ENCODE results near the gene AFAP1L1. TPM values are rescaled to one million over a fixed set of nuclear protein-coding genes. Genes with fewer than 3 reads are reported as not detected.

AFAP1L1 gene
- total and polyA plus RNA-seq, 7 donors = 0.23 to 8.6 (median 5.6) TPM

DNA sequence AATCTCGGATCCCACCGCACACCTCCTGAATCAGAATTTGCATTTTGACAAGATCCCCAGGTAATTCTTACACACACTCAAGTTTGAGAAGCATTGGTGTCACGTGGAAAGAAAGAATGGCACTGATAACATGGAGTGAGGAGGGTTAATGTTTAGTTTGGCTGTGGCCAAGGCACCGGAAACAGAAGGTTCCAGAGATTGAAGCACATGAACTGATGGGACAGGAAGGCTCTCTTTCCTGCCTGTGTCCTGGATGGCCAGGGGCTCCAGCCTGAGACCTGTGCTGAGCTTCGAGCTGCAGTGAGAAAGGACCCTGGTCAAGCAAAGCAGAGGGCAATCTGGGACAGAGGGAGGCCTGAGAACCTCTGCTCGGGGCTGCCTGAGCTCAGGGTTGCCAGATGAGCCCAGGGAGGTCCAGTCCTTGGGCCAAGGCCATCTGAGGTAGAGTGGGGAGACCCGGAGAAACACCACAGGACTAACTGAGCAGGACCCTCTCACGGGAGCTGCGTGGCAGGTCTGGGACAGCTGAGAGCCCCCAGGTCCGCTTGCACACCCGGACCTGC, 27.3 kb downstream of the AFAP1L1 start:
- TF ChIP-seq POLR2AphosphoS5 (IDR thresholded peaks at IDR 0.05) (peak; percentile 30 to 47 (median 38)), POLR2A (IDR thresholded peaks at IDR 0.05) (no peak), EP300 (IDR thresholded peaks at IDR 0.05) (no peak)
- TF ChIP-seq, protein P1, sequence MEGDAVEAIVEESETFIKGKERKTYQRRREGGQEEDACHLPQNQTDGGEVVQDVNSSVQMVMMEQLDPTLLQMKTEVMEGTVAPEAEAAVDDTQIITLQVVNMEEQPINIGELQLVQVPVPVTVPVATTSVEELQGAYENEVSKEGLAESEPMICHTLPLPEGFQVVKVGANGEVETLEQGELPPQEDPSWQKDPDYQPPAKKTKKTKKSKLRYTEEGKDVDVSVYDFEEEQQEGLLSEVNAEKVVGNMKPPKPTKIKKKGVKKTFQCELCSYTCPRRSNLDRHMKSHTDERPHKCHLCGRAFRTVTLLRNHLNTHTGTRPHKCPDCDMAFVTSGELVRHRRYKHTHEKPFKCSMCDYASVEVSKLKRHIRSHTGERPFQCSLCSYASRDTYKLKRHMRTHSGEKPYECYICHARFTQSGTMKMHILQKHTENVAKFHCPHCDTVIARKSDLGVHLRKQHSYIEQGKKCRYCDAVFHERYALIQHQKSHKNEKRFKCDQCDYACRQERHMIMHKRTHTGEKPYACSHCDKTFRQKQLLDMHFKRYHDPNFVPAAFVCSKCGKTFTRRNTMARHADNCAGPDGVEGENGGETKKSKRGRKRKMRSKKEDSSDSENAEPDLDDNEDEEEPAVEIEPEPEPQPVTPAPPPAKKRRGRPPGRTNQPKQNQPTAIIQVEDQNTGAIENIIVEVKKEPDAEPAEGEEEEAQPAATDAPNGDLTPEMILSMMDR (IDR thresholded peaks at IDR 0.05) = no peak
- WGBS, 2 donors = 53 to 74% methylated on average over 11 of the region's 11 CpGs
- no peak for DNase-seq
- no peaks in the 10 kb centered on the region for H3K27me3 ChIP-seq
- no peaks in the 10 kb centered on the region for H3K4me1 ChIP-seq
- intact Hi-C loops (cut with DNase I) = no loop called here
- no peaks in the 10 kb centered on the region for H3K36me3 ChIP-seq
- H3K9me3 ChIP-seq = no peaks in the 10 kb centered on the region
- peak overlapping the region in 1 of 4 donors; percentile 49 for H3K27ac ChIP-seq
- no peak overlapping the region for H3K4me3 ChIP-seq

DNA sequence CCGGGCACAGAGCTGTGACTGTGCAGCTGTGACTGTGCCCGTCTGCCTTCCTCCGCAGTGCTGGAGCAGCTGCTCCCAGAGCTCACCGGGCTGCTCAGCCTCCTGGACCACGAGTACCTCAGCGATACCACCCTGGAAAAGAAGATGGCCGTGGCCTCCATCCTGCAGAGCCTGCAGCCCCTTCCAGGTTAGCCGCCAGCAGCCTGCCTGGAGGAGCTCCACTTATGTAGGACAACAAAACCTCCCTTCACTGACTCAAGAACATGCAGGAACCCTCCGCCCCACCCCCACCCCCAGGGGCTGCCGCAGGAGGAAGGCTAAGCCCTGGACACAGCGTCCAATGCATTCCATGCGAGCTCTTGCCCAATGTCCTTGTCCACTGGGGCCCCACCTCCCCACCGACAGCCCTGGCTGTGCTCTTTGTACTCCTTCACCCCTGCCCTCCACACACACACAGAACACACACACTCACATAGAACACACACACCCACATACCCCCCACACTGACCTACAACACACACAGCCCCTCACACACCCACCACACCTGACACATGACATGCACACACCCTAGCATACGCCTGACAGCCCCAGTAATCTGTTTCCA, 27.9 kb downstream of the AFAP1L1 start:
- TF ChIP-seq, protein P1 (IDR thresholded peaks at IDR 0.05) = no peak
- TF ChIP-seq EP300 (IDR thresholded peaks at IDR 0.05) = no peak
- TF ChIP-seq POLR2AphosphoS5 (IDR thresholded peaks at IDR 0.05) = no peak
- TF ChIP-seq POLR2A (IDR thresholded peaks at IDR 0.05) = no peak
- intact Hi-C loops (cut with DNase I) = no loop called here
- no peak for DNase-seq
- H3K36me3 ChIP-seq = no peaks in the 10 kb centered on the region
- H3K4me3 ChIP-seq = no peak overlapping the region
- H3K27me3 ChIP-seq = no peaks in the 10 kb centered on the region
- H3K27ac ChIP-seq = peak overlapping the region in 1 of 4 donors; percentile 49
- H3K4me1 ChIP-seq = no peaks in the 10 kb centered on the region
- 58 to 74% methylated on average over 14 of the region's 14 CpGs for WGBS, 2 donors
- no peaks in the 10 kb centered on the region for H3K9me3 ChIP-seq

DNA sequence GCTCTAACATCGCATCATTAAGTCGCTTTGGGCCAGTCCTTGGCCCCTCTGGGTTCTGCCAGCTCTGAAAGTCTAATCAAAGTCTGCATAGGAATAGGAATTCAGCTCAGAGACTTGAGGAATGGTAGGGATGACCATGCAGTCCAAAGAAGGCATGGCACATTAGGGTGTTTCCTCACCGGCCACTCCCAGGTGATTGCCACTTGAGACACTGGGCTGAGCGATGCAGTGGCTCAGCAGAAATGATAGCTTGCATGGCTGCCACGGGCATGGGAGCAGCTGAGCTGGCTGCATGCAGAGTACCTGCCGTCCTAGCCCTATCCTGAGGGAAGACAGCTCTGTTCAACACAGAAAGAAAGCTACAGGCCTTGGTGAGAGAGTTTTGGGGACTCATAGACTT, 28.8 kb downstream of the AFAP1L1 start:
- 77 to 91% methylated on average over 6 of the region's 6 CpGs for WGBS, 2 donors
- no peaks in the 10 kb centered on the region for H3K9me3 ChIP-seq
- no peak overlapping the region for H3K4me3 ChIP-seq
- no peaks in the 10 kb centered on the region for H3K4me1 ChIP-seq
- TF ChIP-seq, protein P1 (IDR thresholded peaks at IDR 0.05) = no peak
- TF ChIP-seq EP300 (IDR thresholded peaks at IDR 0.05) = no peak
- TF ChIP-seq POLR2A (IDR thresholded peaks at IDR 0.05) = no peak
- TF ChIP-seq POLR2AphosphoS5 (IDR thresholded peaks at IDR 0.05) = no peak
- intact Hi-C loops (cut with DNase I) = no loop called here
- no peak overlapping the region for H3K27ac ChIP-seq
- no peaks in the 10 kb centered on the region for H3K36me3 ChIP-seq
- H3K27me3 ChIP-seq = no peaks in the 10 kb centered on the region
- DNase-seq = no peak

DNA sequence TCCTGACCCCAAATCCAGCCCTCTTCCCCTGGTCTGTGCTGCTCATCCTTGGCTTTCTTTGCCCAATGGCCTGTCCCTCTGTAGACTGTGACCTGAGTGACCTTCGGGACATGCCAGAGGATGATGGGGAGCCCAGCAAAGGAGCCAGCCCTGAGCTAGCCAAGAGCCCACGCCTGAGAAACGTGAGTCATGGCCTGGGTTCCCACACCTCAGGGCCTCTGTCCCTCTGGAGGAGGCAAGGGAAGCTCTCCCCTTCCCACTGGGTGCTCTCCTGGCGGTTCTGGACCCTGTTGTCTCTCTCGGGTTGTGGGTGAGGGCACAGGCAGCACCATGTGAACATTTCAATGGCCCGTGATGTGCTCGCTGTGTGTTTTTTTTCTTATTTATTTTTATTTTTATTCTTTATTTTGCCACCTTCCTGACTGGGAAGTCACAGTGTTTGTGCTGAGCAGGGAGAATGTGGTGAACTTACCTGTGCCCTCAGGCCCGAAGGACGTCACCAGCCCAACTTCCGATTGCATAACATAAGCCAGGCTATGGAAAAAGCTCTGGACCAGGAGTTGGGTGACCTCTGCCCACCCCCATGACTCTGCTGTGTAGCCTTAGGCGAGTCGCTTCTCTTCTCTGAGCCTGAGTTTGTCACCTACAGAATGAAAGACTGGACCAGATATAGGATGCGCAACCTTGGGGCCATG, 29.5 kb downstream of the AFAP1L1 start:
- no peaks in the 10 kb centered on the region for H3K4me1 ChIP-seq
- no peaks in the 10 kb centered on the region for H3K36me3 ChIP-seq
- no peak for DNase-seq
- no peaks in the 10 kb centered on the region for H3K9me3 ChIP-seq
- intact Hi-C loops (cut with DNase I) = no loop called here
- 92 to 93% methylated on average over 13 of the region's 13 CpGs for WGBS, 2 donors
- TF ChIP-seq POLR2AphosphoS5 (IDR thresholded peaks at IDR 0.05) (no peak), POLR2A (IDR thresholded peaks at IDR 0.05) (no peak), EP300 (IDR thresholded peaks at IDR 0.05) (no peak)
- TF ChIP-seq, protein P1 (IDR thresholded peaks at IDR 0.05) = no peak
- no peak overlapping the region for H3K27ac ChIP-seq
- no peak overlapping the region for H3K4me3 ChIP-seq
- no peaks in the 10 kb centered on the region for H3K27me3 ChIP-seq
